Measurements from ENCODE around the gene PLCB1. TPM values are rescaled to one million over a fixed set of nuclear protein-coding genes. Genes with fewer than 3 reads are reported as not detected.

Gene PLCB1
- total RNA-seq, 1 donor from 2014 or later = 10.8 TPM

DNA sequence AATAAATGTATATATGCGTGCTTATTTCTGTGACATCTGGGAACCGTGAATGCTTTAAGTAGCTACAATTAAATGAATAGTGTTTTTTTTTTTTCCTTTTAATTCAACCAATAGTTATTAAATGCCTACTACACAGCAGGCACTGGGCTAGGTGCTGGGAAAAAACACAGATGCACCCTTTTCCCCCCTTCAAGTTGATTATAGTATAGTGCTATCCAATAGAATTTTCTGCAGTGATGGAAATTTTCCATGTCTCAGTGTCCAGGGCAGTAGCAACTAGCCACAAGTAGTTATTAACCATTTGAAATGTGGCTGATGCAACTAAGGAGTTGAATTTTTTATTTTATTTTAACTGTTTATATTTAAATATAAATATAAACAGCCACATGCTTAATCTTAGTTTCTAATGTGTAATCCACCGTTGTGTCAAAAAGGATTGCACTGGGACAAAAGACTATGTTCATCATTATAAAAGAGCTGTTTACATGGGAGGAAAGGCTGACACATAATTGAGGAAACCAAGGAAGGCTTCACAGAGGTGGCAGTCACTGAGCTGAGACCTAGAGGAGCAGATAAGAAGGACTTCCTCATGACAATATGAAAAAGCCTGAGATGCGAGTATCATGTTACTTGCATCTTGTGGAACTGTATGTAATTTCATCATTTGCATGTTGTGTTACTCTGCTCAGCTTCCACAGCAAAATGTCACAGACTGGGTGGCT lies 675.6 kb downstream of the PLCB1 start:
- TF ChIP-seq, protein P1, sequence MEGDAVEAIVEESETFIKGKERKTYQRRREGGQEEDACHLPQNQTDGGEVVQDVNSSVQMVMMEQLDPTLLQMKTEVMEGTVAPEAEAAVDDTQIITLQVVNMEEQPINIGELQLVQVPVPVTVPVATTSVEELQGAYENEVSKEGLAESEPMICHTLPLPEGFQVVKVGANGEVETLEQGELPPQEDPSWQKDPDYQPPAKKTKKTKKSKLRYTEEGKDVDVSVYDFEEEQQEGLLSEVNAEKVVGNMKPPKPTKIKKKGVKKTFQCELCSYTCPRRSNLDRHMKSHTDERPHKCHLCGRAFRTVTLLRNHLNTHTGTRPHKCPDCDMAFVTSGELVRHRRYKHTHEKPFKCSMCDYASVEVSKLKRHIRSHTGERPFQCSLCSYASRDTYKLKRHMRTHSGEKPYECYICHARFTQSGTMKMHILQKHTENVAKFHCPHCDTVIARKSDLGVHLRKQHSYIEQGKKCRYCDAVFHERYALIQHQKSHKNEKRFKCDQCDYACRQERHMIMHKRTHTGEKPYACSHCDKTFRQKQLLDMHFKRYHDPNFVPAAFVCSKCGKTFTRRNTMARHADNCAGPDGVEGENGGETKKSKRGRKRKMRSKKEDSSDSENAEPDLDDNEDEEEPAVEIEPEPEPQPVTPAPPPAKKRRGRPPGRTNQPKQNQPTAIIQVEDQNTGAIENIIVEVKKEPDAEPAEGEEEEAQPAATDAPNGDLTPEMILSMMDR (IDR thresholded peaks at IDR 0.05) = no peak
- H3K9me3 Mint-ChIP-seq (ENCODE audit: low read depth) = no peaks in the 10 kb centered on the region
- peaks cover 5% of the 10 kb centered on the region for H3K4me1 Mint-ChIP-seq (ENCODE audit: low read depth)
- no peaks in the 10 kb centered on the region for H3K27me3 Mint-ChIP-seq (ENCODE audit: low read depth)
- no peaks in the 10 kb centered on the region for H3K36me3 Mint-ChIP-seq (ENCODE audit: low read depth)
- no peak overlapping the region for H3K4me3 Mint-ChIP-seq (ENCODE audit: unreplicated experiment)
- no peak overlapping the region for H3K27ac Mint-ChIP-seq (ENCODE audit: unreplicated experiment)
- no peak for DNase-seq (ENCODE audit: low spot score)

DNA sequence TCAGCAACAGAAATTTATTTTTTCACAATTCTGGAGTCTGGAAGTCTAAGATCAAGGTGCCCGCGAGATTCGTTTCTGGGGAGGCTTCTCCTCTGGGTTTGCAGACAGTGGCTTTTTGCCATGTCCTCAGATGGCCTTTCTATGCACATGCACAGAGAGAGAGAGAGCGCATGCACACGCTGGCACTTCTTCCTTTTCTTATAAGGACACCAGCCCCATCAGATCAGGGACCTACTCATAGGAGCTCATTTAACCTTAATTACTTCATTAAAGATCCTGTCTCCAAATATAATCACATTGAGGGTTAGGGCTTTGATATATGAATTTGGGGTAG lies 676.1 kb downstream of the PLCB1 start:
- no peaks in the 10 kb centered on the region for H3K9me3 Mint-ChIP-seq (ENCODE audit: low read depth)
- no peaks in the 10 kb centered on the region for H3K36me3 Mint-ChIP-seq (ENCODE audit: low read depth)
- H3K27ac Mint-ChIP-seq (ENCODE audit: unreplicated experiment) = no peak overlapping the region
- no peaks in the 10 kb centered on the region for H3K27me3 Mint-ChIP-seq (ENCODE audit: low read depth)
- TF ChIP-seq, protein P1 (IDR thresholded peaks at IDR 0.05) = no peak
- H3K4me3 Mint-ChIP-seq (ENCODE audit: unreplicated experiment) = no peak overlapping the region
- H3K4me1 Mint-ChIP-seq (ENCODE audit: low read depth) = peaks cover 6% of the 10 kb centered on the region
- DNase-seq (ENCODE audit: low spot score) = no peak

DNA sequence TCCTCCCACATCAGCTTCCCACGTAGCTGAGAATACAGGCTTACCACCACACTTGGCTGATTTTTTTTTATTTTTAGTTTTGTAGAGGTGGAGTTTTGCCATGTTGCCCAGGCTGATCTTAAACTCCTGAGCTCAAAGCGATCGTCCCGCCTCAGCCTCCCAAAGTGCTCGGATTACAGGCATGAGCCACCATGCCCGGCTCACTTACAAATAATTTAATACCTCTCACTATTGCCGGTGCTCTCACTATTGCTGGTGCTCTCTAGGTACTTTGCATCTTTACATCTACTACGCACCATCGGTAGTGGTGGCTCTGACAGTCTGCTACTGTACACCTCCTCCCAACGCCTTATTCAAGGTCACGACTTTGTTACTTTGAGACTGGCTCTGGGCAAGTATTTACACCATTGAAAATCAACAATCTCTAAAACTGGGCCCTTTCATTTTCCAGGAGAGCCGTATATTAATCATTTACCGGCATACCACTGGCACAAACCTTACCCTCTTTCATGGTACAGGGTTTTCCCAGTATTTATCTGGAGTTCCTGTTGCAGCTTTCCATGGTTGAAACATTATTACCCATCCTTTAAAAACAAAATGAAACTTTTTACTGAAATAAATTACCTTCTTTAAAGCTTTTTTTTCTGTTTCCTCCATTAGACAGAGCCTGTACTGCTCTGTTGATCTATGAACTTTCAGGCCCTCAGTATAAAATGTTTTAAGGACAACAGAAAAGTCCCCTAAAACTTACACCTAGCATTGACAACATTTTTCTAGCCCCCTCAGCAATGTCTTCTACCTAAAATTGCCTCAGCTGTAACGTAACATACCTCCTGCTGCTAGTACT lies 677.3 kb downstream of the PLCB1 start:
- Mint-ChIP-seq H3K4me3 (ENCODE audit: unreplicated experiment) (no peak overlapping the region), H3K4me1 (ENCODE audit: low read depth) (peaks cover 3% of the 10 kb centered on the region), H3K27me3 (ENCODE audit: low read depth) (no peaks in the 10 kb centered on the region), H3K9me3 (ENCODE audit: low read depth) (no peaks in the 10 kb centered on the region), H3K27ac (ENCODE audit: unreplicated experiment) (no peak overlapping the region), H3K36me3 (ENCODE audit: low read depth) (no peaks in the 10 kb centered on the region)
- TF ChIP-seq, protein P1 (IDR thresholded peaks at IDR 0.05) = no peak
- no peak for DNase-seq (ENCODE audit: low spot score)

DNA sequence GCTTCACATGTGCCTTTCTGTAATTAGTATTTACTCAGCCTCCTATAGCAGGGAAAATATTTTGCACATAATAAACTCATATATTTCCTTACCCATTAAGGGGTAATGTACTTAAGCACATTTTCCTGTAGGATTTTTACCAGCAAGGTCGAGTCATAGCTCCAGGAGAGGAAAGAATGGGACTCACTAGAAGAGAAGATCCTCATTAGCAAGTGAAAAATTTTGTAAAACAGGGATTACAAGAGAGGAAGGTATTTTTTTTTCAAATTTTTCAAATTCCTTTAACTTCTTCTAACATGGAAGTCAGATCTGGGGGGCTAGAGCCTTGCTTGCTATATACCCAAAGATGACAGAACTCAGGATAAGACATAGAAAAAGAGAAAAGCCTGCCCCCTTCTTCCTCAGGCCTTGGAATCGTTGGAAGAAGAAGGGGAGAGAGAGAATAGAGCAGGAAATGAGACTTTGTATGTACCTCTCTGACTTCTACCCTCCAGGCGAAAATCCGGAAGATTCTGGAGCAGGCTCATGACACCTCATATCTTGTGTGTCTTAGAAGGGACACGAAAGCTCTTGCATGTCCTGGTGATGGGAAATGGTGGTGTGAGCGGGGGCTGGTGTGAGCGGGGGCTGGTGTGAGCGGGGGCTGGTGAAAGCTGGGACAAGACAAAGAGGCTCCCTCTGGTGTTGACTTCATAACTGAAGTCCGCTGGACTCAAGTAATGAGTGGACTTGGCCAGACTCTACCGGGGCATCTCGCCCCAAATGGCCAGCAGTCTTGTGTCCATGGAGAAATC lies 679.9 kb downstream of the PLCB1 start:
- H3K27me3 Mint-ChIP-seq (ENCODE audit: low read depth) = no peaks in the 10 kb centered on the region
- no peak overlapping the region for H3K4me3 Mint-ChIP-seq (ENCODE audit: unreplicated experiment)
- peaks cover 3% of the 10 kb centered on the region for H3K4me1 Mint-ChIP-seq (ENCODE audit: low read depth)
- no peak overlapping the region for H3K27ac Mint-ChIP-seq (ENCODE audit: unreplicated experiment)
- no peaks in the 10 kb centered on the region for H3K9me3 Mint-ChIP-seq (ENCODE audit: low read depth)
- no peaks in the 10 kb centered on the region for H3K36me3 Mint-ChIP-seq (ENCODE audit: low read depth)
- DNase-seq (ENCODE audit: low spot score) = no peak
- TF ChIP-seq, protein P1 (IDR thresholded peaks at IDR 0.05) = no peak

DNA sequence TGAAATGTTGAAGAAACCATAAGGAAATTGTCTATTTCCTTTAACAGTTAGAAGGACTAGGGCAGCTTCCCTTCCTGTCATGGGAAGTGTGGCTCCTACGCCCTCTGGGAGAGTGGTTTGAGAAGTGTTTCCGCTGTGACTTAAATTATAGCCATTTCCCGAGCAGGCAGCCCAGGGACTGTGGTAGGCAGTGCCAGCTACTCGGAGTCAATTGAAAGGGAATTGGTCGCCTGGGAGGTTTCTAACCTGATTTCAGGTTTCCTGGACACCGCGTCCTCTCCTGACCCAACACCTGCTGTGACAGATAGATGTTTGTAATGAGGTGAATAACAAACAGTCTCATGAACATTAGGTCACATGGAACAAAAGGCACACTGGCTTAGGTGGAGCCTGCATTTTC lies 680.8 kb downstream of the PLCB1 start:
- Mint-ChIP-seq H3K27ac (ENCODE audit: unreplicated experiment) (no peak overlapping the region), H3K4me3 (ENCODE audit: unreplicated experiment) (no peak overlapping the region), H3K4me1 (ENCODE audit: low read depth) (peaks cover 3% of the 10 kb centered on the region), H3K27me3 (ENCODE audit: low read depth) (no peaks in the 10 kb centered on the region), H3K36me3 (ENCODE audit: low read depth) (no peaks in the 10 kb centered on the region), H3K9me3 (ENCODE audit: low read depth) (no peaks in the 10 kb centered on the region)
- TF ChIP-seq, protein P1 (IDR thresholded peaks at IDR 0.05) = no peak
- no peak for DNase-seq (ENCODE audit: low spot score)

Measured in chondrocyte (in vitro differentiated cells).